ENCODE results near the gene PPM1L. TPM values are rescaled to one million over a fixed set of nuclear protein-coding genes. Genes with fewer than 3 reads are reported as not detected.
A peak's percentile ranks its signal among the peaks of the same experiment; 100 is the strongest.

Gene PPM1L
- polyA plus RNA-seq, 3 donors, result 5.5 to 9.9 (median 7.8) TPM

DNA sequence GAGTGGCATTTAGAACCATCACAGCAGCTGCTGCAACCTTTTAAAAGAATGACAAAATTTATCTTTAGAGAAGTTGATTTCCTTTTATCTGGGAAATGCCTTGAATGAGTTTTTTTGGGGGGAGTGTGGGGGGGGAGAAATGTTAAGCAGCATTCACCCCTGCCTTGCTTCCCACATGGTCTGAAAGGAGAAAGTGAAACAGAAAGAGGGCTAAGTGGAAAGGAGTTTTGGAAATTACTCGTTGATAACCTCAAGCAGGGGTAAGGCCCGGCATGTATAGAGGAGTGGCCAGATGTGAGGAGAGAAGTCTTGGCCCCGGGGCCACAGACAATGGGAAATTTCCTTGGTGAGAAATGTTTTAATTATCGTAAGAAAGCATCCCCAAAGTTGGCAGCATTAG is 325.6 kb downstream of the PPM1L start:
- Histone ChIP-seq H3K27ac (ENCODE audit: low read depth in 1 of 2, low read length in 2 of 2) (peak overlapping the region in 1 of 2 donors; percentile 55), H3K9me3 (replicated peaks in 1 of 2; ENCODE audit: control insufficient read depth in 1 of 2, insufficient read depth in 1 of 2, low read length in 2 of 2) (no peaks in the 10 kb centered on the region), H3K27me3 (ENCODE audit: control insufficient read depth in 2 of 2, insufficient read depth in 2 of 2, low read length in 2 of 2) (no peaks in the 10 kb centered on the region), H2AFZ (ENCODE audit: insufficient read depth, low read depth, low read length, poor library complexity, severe bottlenecking) (no peak overlapping the region), H3K79me2 (ENCODE audit: insufficient read depth, low read length) (no peaks in the 10 kb centered on the region), H4K20me1 (ENCODE audit: insufficient read depth, low read length) (no peaks in the 10 kb centered on the region), H3K4me1 (ENCODE audit: control insufficient read depth in 1 of 2, insufficient read depth in 2 of 2, low read length in 2 of 2) (peaks cover 14 to 24% of the 10 kb centered on the region in 2 donors), H3K4me2 (replicated peaks; ENCODE audit: extremely low read depth, low read length, poor library complexity, severe bottlenecking) (peak overlapping the region; percentile 66), H3K4me3 (replicated peaks in 1 of 3; ENCODE audit: low read depth in 2 of 3, low read length in 3 of 3) (peak overlapping the region in 2 of 3 experiments; percentile 36 to 56), H3K36me3 (replicated peaks in 1 of 2; ENCODE audit: control insufficient read depth in 1 of 2, insufficient read depth in 2 of 2, low read length in 2 of 2) (peaks cover 2 to 4% of the 10 kb centered on the region in 2 donors), H3K9ac (ENCODE audit: insufficient read depth, low read length, poor library complexity, severe bottlenecking) (no peak overlapping the region)
- peak overlapping the region in 6 of 7 donors; percentile 75 to 89 (median 82) for H3K27ac Mint-ChIP-seq
- peak overlapping the region; percentile 67 to 79 for H3K4me3 Mint-ChIP-seq
- TF ChIP-seq, protein P1, sequence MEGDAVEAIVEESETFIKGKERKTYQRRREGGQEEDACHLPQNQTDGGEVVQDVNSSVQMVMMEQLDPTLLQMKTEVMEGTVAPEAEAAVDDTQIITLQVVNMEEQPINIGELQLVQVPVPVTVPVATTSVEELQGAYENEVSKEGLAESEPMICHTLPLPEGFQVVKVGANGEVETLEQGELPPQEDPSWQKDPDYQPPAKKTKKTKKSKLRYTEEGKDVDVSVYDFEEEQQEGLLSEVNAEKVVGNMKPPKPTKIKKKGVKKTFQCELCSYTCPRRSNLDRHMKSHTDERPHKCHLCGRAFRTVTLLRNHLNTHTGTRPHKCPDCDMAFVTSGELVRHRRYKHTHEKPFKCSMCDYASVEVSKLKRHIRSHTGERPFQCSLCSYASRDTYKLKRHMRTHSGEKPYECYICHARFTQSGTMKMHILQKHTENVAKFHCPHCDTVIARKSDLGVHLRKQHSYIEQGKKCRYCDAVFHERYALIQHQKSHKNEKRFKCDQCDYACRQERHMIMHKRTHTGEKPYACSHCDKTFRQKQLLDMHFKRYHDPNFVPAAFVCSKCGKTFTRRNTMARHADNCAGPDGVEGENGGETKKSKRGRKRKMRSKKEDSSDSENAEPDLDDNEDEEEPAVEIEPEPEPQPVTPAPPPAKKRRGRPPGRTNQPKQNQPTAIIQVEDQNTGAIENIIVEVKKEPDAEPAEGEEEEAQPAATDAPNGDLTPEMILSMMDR (IDR thresholded peaks at IDR 0.05), result no peak
- no peaks in the 10 kb centered on the region for H3K9me3 Mint-ChIP-seq
- H3K27me3 Mint-ChIP-seq (ENCODE audit: low read depth in 3 of 3), result peaks cover 0 to 1% (median 0%) of the 10 kb centered on the region in 3 donors
- H3K4me1 Mint-ChIP-seq, result peaks cover 21% of the 10 kb centered on the region
- 4% methylated on average over 3 of the region's 4 CpGs for WGBS (ENCODE audit: insufficient coverage)
- intact Hi-C loops (cut with micrococcal nuclease), result loop anchor here in 1 of 2 donors (10.0 kb wide), 1 partner anchor 127 kb away; no protein-coding TSS in a partner anchor
- DNase-seq, result no peak
- peaks cover 3 to 8% of the 10 kb centered on the region in 2 donors for H3K36me3 Mint-ChIP-seq

DNA sequence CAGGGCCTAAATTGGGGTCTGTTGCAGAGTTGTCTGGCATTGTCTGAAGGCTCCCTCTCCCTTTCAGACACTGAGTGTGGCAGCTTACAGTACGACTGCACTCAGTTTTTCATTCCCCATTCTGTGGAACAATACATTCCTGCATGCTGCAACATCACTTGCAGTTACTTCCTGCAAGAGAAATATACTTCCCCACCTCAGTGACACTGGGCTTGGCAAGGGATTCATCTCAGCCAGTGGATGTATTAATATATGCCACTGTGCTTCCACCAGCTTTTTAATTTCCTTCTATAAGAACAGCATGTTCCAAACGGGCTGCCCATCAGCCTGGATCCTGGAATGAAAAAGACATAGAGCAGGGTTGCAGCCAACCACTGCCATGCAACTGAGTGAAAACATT is 326.0 kb downstream of the PPM1L start:
- TF ChIP-seq, protein P1 (IDR thresholded peaks at IDR 0.05), result no peak
- Mint-ChIP-seq H3K27ac (peak overlapping the region in 5 of 7 donors; percentile 75 to 89 (median 83)), H3K27me3 (ENCODE audit: low read depth in 3 of 3) (peaks cover 0 to 1% (median 0%) of the 10 kb centered on the region in 3 donors), H3K4me1 (peaks cover 21% of the 10 kb centered on the region), H3K36me3 (peaks cover 3 to 8% of the 10 kb centered on the region in 2 donors), H3K4me3 (peak overlapping the region; percentile 67 to 79), H3K9me3 (no peaks in the 10 kb centered on the region)
- Histone ChIP-seq H3K27me3 (ENCODE audit: control insufficient read depth in 2 of 2, insufficient read depth in 2 of 2, low read length in 2 of 2) (no peaks in the 10 kb centered on the region), H4K20me1 (ENCODE audit: insufficient read depth, low read length) (no peaks in the 10 kb centered on the region), H3K4me2 (replicated peaks; ENCODE audit: extremely low read depth, low read length, poor library complexity, severe bottlenecking) (peak overlapping the region; percentile 66), H2AFZ (ENCODE audit: insufficient read depth, low read depth, low read length, poor library complexity, severe bottlenecking) (no peak overlapping the region), H3K4me3 (replicated peaks in 1 of 3; ENCODE audit: low read depth in 2 of 3, low read length in 3 of 3) (peak overlapping the region in 2 of 3 experiments; percentile 36 to 56), H3K79me2 (ENCODE audit: insufficient read depth, low read length) (no peaks in the 10 kb centered on the region), H3K9ac (ENCODE audit: insufficient read depth, low read length, poor library complexity, severe bottlenecking) (no peak overlapping the region), H3K4me1 (ENCODE audit: control insufficient read depth in 1 of 2, insufficient read depth in 2 of 2, low read length in 2 of 2) (peaks cover 14 to 24% of the 10 kb centered on the region in 2 donors), H3K27ac (ENCODE audit: low read depth in 1 of 2, low read length in 2 of 2) (peak overlapping the region in 1 of 2 donors; percentile 55), H3K36me3 (replicated peaks in 1 of 2; ENCODE audit: control insufficient read depth in 1 of 2, insufficient read depth in 2 of 2, low read length in 2 of 2) (peaks cover 2 to 4% of the 10 kb centered on the region in 2 donors), H3K9me3 (replicated peaks in 1 of 2; ENCODE audit: control insufficient read depth in 1 of 2, insufficient read depth in 1 of 2, low read length in 2 of 2) (no peaks in the 10 kb centered on the region)
- no CpG with 5 or more reads among the region's 2 CpGs for WGBS (ENCODE audit: insufficient coverage)
- intact Hi-C loops (cut with micrococcal nuclease), result loop anchor here in 1 of 2 donors (10.0 kb wide), 1 partner anchor 127 kb away; no protein-coding TSS in a partner anchor
- peak in 2 of 3 donors; percentile 13 to 18 for DNase-seq
